ENCODE measurements around the gene OR52H1. TPM values are rescaled to one million over a fixed set of nuclear protein-coding genes. Genes with fewer than 3 reads are reported as not detected.

OR52H1 gene
- total RNA-seq, 1 experiment from 2014 or later: not detected

DNA sequence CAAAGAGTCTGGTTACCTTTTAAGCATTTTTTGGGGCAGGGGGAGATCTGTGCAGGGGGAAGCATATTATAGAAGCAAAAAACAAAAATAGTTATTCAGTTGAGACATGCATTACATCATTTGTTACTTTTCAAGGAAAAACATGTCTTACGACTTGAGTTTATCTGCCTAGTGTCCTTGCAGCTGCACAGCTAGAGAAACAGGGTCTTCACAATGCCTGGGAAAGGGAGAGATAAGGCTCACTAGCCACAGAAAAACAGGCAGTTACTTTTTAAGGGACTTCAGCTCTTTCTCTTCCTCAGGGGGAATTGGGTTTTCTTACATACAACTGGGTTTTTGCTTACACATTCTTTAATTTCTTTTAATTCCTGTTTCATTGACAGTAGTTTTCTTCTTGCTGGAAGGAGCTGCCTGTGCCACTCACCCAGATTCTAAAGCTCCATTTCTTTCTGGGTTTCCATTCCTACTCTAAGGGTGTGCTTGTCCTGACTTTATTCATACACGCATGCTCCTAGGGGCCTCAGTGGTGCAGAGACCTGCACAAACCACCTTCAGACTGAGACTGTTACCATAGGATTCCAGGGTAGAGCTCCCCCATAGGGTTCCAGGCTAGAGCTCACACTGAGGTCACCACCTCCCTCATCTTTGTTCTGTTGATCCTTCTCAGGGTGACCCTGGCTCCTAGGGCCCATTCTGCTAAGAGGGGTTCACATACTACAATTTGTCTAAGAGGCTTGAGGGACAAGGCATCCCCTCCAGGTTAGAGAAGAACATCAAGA lies 17.1 kb downstream of the OR52H1 start:
- DNase-seq (ENCODE audit: low spot score): no peak
- Histone ChIP-seq H3K36me3 (ENCODE audit: insufficient read depth, low read length, poor library complexity, severe bottlenecking) (no peaks in the 10 kb centered on the region), H3K4me3 (ENCODE audit: low read depth, low read length, poor library complexity, severe bottlenecking) (no peak overlapping the region), H3K27ac (ENCODE audit: low read depth, low read length, poor library complexity, severe bottlenecking) (no peak overlapping the region), H3K9me3 (ENCODE audit: low read depth, low read length, poor library complexity, severe bottlenecking) (no peaks in the 10 kb centered on the region), H3K27me3 (replicated peaks; ENCODE audit: insufficient read depth, low read depth, low read length, poor library complexity) (no peaks in the 10 kb centered on the region), H3K4me1 (ENCODE audit: insufficient read depth, low read length, poor library complexity, severe bottlenecking) (no peaks in the 10 kb centered on the region)
- ChIA-PET POLR2A (ENCODE audit: low non-redundant PET) (no interaction called here), CTCF (no interaction called here)
- intact Hi-C loops (cut with micrococcal nuclease; ENCODE audit: unreplicated experiment): no loop called here
- BruUV-seq (replicated peaks): no TSS peak
- TF ChIP-seq, protein P1, sequence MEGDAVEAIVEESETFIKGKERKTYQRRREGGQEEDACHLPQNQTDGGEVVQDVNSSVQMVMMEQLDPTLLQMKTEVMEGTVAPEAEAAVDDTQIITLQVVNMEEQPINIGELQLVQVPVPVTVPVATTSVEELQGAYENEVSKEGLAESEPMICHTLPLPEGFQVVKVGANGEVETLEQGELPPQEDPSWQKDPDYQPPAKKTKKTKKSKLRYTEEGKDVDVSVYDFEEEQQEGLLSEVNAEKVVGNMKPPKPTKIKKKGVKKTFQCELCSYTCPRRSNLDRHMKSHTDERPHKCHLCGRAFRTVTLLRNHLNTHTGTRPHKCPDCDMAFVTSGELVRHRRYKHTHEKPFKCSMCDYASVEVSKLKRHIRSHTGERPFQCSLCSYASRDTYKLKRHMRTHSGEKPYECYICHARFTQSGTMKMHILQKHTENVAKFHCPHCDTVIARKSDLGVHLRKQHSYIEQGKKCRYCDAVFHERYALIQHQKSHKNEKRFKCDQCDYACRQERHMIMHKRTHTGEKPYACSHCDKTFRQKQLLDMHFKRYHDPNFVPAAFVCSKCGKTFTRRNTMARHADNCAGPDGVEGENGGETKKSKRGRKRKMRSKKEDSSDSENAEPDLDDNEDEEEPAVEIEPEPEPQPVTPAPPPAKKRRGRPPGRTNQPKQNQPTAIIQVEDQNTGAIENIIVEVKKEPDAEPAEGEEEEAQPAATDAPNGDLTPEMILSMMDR (conservative IDR thresholded peaks at IDR 0.05; ENCODE audit: low read depth, low read length): no peak
- no peak for TF ChIP-seq EZH2 (IDR thresholded peaks at IDR 0.05; ENCODE audit: borderline replicate concordance, low read depth, low read length, poor library complexity, severe bottlenecking)

- TF ChIP-seq, protein P1 (conservative IDR thresholded peaks at IDR 0.05; ENCODE audit: low read depth, low read length): no peak
- TF ChIP-seq EZH2 (IDR thresholded peaks at IDR 0.05; ENCODE audit: borderline replicate concordance, low read depth, low read length, poor library complexity, severe bottlenecking): no peak
- CTCF ChIA-PET: no interaction called here
- POLR2A ChIA-PET (ENCODE audit: low non-redundant PET): no interaction called here
- H3K27me3 ChIP-seq (replicated peaks; ENCODE audit: insufficient read depth, low read depth, low read length, poor library complexity): no peaks in the 10 kb centered on the region
- no peak for DNase-seq (ENCODE audit: low spot score)
- BruUV-seq (replicated peaks): no TSS peak
- H3K4me3 ChIP-seq (ENCODE audit: low read depth, low read length, poor library complexity, severe bottlenecking): no peak overlapping the region
- no peaks in the 10 kb centered on the region for H3K36me3 ChIP-seq (ENCODE audit: insufficient read depth, low read length, poor library complexity, severe bottlenecking)
- no peaks in the 10 kb centered on the region for H3K4me1 ChIP-seq (ENCODE audit: insufficient read depth, low read length, poor library complexity, severe bottlenecking)
- H3K9me3 ChIP-seq (ENCODE audit: low read depth, low read length, poor library complexity, severe bottlenecking): no peaks in the 10 kb centered on the region
- intact Hi-C loops (cut with micrococcal nuclease; ENCODE audit: unreplicated experiment): no loop called here
- H3K27ac ChIP-seq (ENCODE audit: low read depth, low read length, poor library complexity, severe bottlenecking): no peak overlapping the region
Measured at GRCh38 chr11:5528495-5528894, 19.8 kb downstream of the OR52H1 start.

DNA sequence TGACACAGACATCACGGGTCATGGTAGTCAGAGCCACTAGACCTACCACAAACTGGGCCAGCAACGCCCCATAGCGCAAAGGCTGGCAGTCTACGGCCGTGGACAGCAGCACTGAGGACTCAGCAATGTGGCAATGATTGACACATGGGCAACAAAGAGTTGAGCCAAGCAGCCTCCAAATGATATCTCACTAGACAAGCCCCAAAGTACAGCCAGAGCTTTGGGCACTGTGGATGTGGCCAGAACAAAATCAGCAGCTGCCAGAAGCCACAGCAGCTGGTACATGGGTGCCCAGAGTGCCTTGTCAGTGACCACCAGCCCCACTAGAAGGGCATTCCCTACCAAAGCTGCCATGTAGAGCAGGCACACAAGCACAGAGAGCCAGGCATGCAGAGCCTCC lies 20.6 kb downstream of the OR52H1 start:
- CTCF ChIA-PET: no interaction called here
- Histone ChIP-seq H3K4me3 (ENCODE audit: low read depth, low read length, poor library complexity, severe bottlenecking) (no peak overlapping the region), H3K9me3 (ENCODE audit: low read depth, low read length, poor library complexity, severe bottlenecking) (no peaks in the 10 kb centered on the region), H3K27ac (ENCODE audit: low read depth, low read length, poor library complexity, severe bottlenecking) (no peak overlapping the region), H3K36me3 (ENCODE audit: insufficient read depth, low read length, poor library complexity, severe bottlenecking) (no peaks in the 10 kb centered on the region), H3K4me1 (ENCODE audit: insufficient read depth, low read length, poor library complexity, severe bottlenecking) (no peaks in the 10 kb centered on the region), H3K27me3 (replicated peaks; ENCODE audit: insufficient read depth, low read depth, low read length, poor library complexity) (no peaks in the 10 kb centered on the region)
- TF ChIP-seq EZH2 (IDR thresholded peaks at IDR 0.05; ENCODE audit: borderline replicate concordance, low read depth, low read length, poor library complexity, severe bottlenecking): no peak
- TF ChIP-seq, protein P1 (conservative IDR thresholded peaks at IDR 0.05; ENCODE audit: low read depth, low read length): no peak
- intact Hi-C loops (cut with micrococcal nuclease; ENCODE audit: unreplicated experiment): no loop called here
- POLR2A ChIA-PET (ENCODE audit: low non-redundant PET): no interaction called here
- no peak for DNase-seq (ENCODE audit: low spot score)
- no TSS peak for BruUV-seq (replicated peaks)
